NCI-H2171 treated with DMSO at 0.1 percent for 48 hours (cell line): Measurements from ENCODE around the gene HELT.

Source experiments
- DNase-seq: peaks from one replicate; lab custom pipeline; 2025; lab: John Stamatoyannopoulos, UW

The HELT gene

DNA sequence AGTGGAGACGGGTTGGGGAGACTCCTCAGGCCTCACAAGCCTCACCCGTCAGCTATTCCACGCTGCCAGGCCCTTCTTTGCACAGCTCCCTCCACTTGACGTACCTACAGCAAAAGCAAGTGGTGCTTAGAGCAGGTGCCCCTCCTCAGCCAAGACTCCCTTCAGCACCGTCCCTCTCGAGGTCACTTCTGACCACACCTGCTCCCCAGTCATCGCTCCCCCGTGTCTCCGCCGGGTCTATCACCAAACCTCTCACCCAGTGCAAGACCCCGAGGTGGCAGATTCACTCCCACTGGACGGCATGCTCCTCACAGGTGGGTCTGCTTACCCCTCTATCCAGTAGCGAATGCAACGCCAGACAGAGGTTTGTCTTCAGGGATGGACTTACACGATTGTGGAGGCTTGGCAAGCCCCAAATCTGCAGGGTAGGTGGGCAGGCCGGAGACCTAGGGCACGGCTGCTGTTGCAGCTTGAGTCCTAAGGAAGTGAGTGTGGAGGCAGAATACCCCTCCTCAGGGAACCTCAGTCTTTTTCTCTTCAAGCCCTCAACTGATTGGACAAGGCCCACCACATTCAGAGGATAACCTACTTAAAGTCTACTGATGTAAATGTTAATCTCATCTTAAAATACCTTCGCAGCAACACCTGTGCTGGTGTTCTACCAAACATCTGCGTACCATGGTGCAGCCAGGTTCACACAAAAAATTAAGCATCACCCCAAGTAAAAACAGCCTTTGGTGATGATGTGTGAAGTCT is 14.5 kb upstream of the HELT start:
- DNase-seq, result no peak

DNA sequence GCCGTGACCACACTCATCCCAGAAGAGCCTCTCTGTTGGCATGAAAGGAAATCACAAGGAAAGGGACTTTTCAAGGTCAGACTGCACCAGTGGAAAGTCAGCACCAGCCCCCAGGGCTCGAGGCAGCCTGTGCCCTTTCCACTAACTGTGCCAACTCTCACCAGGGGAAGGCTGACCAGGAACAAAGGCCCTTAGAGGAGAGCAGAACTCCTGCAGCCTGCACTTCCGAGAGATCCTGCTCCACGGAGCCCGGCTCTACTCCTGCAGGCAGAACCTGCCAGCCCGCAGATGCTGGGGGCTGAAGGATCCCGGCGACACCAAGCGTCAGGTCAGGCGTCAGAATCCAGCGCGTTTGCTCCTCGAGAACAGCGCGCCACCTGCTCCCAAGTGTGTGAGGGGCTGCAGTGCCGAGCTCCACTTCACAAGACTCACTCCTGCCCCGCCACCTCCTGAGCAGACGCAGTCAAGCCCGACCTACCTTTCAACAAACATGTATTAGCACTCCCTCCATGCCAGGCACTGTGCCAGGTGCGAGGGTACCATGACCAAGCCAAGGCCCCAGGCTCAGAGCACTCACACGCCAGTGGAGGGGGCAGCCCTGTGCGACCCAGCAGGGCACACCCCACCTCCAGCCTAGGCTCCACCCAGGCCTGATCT is 13.6 kb upstream of the HELT start:
- DNase-seq, result peak; percentile 76

DNA sequence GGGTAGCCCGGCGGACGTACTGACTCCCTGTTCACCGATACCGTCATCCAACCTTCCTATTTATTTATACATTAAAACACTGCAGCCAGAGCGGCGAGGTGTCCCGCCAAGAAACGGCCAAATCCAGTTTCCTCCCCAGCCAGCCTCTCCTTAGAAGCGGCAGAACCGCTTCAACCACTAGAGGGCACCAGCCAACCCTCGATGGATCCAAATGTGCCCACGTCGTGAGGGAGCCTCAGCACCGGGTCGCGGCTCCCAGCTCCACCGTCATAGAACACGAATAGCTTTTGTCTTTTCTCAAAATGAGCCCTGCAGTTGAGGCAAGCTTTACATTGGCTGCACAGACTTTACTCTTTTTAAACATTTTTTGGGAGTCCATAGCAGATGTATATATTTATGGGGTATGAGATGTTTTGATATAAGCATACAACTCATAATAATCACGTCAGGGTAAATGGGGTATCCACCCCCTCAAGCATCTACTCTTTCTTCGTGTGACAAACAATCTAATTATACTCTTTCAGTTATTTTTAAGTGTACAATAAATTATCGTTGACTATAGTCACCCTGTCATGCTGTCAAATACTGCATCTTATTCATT is 13.0 kb upstream of the HELT start:
- peak; percentile 76 for DNase-seq

DNA sequence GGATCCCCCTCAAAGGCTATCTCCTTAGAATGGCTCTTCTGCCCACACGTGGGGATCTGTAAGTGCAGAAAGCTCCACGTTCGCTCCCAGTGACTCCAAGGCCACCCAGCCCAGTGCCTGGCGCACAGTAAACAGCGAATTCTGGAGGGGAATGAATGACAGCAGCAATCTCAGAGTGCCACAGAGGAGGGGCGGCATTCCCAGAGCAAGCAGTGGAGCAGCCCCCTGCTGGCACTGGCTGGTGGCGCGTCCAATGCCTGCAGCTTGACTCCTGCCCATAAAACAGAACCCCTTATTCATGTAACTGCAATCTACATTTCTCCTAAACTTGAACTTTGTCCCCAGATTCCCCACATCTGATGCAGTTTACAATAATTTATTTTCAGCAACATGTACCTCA is 6.9 kb upstream of the HELT start:
- DNase-seq, result peak; percentile 9

DNA sequence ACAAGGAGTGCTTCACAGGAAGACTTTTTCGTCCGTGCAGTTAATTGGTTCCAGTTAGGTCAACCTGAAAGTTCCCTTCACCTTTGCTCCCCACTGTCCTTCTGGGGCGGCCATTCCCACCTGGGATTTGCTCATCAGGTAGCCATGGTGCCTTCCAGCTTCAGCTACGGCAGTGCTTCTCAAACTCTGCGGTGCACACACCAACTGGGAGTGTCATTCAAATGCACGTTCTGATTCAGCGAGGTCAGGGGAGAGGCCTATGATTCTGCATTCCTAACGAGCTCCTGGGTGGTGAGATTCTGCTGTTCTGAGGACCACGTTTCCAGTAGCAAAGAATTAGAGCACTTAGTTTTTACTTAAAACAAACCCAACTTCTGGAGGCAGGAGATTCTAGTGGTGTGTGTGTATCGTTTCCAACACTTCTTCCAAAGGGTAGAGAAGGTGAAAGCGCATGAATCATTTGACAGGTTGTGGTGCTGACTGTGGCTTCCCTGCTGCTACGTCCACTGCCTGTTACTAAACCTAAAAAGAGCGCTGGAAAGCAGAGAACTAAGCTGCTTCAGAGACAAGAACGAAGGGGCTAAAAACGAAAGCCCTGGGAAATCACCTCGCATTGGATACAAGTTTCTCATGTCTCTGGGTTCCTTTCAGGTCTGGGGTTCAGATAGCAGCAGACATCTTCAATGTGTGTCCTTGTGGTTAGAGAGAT is 4.7 kb upstream of the HELT start:
- no peak for DNase-seq

DNA sequence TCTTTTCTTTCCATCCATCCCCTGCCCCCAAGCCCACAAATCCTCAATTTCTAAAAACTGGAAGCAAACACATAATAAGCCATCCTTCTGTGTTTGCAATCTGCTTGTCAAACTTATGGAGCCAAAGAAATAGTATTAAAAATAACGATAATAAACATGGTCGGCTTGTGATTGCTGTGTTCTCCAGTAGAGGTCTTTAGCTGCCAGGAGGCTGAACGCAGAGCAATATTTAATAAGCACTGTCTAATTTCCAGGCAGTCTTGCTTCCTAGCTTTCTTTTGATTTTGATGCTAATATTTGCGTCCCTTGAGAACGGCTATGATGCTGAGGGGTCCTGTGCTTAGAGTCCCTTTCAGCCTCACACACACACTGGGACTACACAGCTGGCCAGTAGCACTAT is 3.2 kb upstream of the HELT start:
- DNase-seq, result no peak

DNA sequence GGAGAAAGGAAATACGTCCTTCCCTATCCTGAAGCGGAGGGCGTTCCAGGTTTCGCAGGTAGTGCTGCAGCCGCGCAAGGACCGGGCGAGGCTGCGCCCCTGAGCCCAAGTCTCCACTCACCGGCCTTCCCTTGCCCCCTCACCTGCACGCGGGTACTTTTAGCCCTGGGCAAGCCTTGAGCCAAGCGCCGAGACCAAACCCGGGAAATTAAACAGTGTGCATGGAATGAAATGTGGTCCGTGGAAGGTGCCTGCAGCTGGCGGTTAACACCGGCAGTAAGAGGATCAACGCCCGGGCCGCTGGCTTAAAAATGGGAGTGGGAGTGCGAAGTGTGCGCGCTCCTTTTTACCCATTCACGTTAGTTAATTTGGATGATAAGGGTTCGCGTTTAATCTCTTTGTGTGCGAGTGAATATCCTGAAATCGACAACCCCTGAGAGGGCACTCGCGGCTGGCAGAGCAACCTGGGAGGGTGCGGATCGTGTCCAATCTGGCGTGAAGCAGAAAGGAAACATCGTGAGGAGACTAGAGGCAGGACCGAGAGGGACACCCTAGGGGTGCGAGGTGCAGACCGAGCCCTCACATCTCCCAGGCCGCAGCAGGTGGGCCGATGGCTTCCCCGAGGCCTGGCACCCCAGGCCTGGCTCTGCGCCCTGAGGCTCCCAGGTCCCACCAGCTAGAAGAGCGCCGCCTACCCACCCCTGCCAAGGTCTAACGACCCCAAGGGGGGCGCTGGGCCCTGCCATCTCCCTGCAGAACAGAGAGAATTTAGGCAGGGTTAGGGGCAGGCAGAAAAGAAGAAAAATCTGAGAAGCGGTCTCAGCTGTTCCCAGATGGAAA is 2.0 kb upstream of the HELT start:
- DNase-seq, result no peak

DNA sequence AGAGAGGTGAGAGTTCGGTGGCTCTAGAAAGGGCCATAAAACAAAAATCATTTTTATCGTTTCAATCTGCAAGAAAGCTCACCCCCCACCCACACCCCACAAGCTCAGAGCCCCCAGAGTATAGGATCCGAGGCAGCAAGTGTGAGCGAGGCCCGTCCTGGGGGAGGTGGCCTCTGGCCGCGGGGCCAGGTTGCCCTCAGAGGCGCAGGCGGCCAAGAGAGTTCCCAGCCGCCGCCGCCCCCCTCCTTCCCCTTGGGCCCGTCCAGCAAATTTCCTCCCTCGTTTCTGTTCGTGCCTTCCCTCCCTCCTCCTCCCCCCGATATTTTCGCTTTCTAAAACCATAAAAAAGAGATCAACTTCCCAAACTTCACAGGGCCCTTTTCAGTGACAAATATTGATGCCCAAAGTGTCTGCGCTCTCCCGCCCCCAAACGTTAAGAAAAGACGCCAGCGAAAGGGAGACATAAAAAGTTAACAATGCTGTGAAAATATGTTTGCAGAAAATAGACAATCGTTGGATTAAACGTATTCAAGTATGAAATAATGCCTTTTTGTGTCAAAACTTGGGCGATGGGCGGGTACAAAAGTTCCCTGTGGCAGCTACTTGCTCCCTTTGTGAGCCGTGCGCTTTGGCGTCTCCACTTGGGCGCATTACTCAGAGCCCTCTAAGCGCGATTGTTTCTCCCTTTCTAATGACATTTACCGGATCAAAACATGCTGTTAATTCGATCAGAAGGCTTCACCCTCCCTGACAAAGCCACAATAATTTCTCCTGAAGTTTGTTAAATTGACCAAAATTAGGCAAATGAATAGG is 1.1 kb upstream of the HELT start:
- no peak for DNase-seq

DNA sequence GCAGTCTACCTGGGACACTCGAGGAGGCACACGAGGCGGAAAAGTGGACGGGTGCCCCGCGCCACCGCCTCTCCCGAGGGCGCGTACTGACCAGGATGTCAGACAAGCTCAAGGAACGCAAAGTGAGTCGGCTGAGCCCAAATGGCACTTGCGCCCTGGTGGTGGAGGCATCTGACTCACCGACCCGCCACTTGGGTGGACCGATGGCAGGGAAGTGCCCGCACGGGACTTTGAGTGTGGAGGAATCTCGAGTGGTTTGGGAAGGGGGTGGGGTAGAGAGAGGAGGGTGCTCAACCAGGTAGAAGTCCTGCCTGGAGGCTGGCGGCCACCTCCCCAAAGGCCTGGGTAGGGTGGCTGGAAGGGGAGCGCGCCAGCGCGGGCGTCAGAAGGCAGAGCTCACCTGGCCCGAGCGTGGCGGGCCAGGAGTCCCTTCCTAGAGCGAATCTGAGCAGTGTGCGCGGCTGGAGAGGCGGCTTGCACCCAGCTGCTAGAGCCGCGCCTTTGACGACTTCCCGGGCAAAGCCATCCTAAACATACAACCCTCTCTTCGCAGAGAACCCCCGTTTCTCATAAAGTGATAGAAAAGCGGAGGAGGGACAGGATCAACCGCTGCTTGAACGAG is 655 bp downstream of the HELT start:
- DNase-seq, result no peak

DNA sequence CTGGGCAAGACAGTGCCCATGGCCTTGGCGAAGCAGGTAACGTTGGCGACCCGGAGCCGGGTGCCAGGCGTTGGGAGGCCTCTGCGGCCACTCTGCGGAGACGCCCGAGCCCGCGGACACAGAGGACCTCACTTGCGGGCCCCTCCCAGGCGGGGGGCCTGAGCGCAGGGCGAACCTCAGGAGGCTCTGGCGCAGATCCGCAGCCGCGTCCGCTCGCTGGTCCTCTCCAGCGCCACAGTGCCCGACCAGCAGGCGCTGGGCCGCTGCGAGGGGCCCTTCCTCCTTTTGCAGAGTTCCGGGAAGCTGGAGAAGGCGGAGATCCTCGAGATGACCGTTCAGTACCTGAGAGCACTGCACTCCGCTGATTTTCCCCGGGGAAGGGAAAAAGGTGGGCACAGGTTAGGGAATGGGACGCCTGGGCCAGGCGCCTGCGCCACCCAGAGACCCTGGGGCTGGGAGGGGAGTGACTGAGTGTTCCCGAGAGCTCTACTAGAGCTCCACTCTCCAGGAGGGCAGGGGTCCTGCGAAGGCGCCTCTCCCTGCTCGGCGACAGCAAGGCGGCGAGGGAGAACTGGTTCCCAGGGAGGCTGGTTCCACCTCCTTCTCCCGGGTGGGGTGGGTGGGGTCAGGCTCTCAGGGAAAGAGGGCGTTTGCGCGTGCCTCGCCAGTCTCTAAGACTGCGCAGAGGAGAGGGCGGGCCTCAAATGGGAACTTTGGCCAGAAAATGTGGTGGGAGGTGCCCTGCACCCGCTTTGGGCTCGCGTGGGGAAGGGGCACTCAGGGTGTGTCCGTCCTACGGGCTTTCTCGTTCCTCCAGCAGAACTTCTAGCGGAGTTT is 1.4 kb downstream of the HELT start:
- DNase-seq, result no peak

DNA sequence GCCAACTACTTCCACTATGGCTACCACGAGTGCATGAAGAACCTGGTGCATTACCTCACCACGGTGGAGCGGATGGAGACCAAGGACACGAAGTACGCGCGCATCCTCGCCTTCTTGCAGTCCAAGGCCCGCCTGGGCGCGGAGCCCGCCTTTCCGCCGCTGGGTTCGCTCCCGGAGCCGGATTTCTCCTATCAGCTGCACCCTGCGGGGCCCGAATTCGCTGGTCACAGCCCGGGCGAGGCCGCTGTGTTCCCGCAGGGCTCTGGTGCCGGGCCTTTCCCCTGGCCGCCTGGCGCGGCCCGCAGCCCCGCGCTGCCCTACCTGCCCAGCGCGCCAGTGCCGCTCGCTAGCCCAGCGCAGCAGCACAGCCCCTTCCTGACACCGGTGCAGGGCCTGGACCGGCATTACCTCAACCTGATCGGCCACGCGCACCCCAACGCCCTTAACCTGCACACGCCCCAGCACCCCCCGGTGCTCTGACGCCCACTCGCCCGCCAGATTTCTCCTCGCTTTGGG is 2.1 kb downstream of the HELT start:
- DNase-seq, result no peak

DNA sequence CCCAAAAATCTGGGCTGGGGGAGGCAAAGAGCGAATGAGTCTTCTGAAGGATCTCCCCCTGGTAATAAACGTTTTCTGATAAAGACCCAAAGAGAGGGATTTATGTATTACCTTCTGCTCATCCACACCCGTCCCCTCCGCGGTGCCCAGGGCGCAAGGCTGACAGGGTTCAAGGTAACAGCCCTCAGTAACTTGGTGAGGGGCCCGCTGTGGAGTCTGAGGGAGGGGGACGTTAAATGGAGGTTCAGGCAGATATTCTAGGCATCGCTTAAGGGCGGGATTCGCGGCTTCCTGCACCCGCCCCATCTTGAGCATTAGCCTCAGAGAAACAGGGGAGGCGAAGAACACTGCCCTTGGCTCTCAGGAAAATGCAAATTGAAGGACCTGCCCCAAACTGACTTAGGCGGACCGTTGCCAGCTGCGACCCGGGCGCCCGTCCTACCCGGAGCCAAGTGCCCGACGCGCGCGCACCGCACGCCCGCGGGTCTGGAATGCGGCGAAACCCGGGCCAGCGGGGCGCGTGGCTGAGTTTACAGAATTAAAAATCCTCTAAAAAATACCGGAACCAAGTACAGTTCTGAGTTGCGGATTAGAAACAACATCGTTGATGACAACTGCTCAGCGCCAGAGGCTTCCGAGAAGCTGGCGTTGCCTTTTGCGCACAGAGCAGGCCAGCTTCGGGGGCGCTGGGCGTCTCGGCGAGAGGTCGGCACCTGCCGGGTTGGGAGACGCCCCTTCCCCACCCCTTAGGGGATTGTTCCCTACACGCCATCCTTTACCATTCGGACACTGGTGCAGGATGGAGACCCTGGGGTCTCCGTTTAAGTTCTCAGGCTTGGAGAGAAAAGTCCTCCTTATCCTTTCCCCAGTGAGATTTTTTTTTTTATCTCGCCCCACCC is 2.8 kb downstream of the HELT start:
- DNase-seq, result no peak

DNA sequence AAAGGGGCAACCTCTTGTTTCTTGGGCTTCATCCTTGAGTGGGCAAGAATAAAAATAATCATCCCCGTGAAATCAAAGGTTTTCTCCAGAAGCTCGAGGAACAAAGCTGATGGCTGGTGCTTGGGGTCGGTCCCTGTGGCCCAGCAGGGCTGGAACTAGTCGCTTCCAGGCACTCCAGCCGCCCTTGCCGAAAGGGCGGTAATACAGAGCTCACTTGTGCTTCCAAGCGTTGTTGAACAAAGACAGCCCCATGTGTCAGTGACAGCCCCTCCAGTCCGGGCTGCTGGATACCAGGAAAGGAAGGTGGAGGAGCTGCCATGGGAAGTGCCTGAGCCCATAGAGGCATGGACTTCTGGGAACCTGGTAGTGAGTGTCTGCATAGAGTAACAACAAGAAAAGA is 5.2 kb downstream of the HELT start:
- DNase-seq, result no peak

DNA sequence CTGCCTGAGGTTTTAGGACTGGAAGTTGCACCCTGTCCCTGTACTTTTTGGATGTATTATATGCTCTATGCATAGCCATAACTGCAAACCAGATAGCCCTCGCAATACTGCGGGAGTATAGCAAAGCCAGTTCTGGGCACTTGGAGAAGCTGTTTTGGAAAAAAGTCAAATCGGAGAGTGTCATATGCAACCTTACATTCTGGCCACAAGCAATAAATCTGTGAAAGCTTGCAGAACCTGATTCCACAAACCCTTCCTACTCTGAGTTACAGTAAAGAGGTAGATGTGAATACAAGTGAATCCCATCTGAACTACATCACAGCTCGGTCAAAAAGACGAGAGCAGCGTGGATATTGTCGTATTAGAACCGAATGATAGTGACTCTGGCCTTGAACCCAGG is 10.3 kb downstream of the HELT start:
- no peak for DNase-seq

DNA sequence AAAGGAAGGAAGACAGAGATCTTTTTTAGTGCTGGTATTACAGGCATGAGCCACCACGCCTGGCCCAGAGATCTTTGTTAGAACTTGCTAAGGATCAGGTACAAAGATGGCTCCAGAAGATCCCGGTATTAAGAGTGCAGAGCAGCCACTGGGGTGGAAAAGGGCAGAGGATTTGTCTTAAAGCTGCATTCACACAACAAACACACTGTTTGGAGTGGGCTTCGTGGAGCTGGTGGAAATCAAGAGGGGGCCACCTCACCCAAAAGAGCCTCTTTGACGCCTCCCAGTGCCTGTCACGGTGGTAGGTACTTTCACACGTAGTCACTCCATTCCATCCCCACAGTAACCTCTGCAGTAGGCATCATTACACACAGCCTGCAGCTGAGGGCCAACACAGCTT is 13.3 kb downstream of the HELT start:
- DNase-seq, result no peak

DNA sequence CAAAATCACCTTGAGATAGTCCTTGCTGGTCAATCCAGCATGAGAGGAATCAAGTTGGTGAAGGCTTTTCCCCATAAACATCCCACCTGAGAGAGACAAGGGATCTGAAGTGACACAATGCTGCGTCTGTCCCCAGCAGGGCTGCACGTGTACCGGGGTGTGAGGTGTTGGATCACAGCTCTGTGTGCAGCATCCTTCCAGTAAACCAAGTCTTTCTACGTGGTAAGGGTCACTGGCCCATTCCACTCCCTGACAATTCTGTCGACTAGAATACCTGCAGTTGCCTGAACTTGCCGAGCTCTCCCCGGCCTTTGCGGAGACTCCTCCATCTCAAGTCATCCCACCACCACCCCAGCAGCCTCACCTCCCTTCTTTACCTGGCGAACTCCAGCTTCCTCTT is 14.8 kb downstream of the HELT start:
- DNase-seq, result no peak

DNA sequence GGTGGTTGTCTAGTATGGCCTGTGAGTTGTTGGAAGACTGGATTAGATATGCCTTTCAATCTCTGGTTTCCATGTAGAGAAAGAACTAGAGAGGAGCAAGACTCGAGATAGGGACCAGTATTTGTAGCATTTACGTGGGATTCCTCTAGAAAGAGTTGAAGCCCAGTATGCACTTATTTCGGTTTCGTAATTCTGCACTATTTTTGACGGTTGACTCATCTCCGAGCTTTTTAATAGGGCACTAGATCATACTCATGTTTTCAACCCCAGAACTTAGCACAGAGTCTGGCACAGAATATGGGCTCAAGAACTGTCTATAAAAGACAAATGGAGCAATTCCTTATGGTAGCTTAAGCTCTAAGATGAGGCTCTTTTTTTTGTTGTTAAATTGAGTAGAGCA is 15.7 kb downstream of the HELT start:
- DNase-seq, result no peak

DNA sequence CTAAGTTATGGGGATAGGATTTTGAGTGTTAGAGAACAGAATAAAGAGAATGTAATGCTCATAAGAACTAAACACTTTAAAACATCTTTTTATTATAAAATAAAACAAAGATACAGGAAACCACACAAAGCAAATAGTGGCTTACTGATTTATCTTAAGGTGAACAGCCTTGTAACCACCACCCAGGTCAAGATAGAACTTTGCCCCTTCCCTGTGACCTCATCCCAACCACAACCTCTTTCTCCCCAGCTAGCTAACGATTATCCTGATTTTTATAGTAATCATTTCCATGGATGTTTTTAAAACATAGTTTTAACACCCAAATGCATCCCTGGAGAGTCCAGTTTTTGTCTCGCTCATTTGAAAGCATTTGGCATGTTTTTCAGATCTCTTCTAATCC is 17.0 kb downstream of the HELT start:
- DNase-seq, result no peak
